K562 (cell line): ENCODE data around the gene RHOF. TPM values are rescaled to one million over a fixed set of nuclear protein-coding genes. Genes with fewer than 3 reads are reported as not detected.

Source experiments
- ATF1 ChIP-seq, 2 experiments: fragments of 450-650 bp in 1 of 2; IDR thresholded peaks; 2 replicates each; pipeline ENCODE4 v1.6.1; 2016; ENCODE audit warnings: missing compliant biosample characterization in 1 of 2, missing genetic modification characterization in 1 of 2
- CHD2 ChIP-seq: IDR thresholded peaks from 2 replicates; pipeline ENCODE4 v1.6.1; 2011; ENCODE audit warnings: low read depth, low read length
- ETS2 ChIP-seq: IDR thresholded peaks from 2 replicates; pipeline ENCODE4 v1.6.1; 2016; ENCODE audit warnings: borderline replicate concordance, missing genetic modification characterization, mild to moderate bottlenecking, moderate library complexity, missing compliant biosample characterization; ENCODE audit not compliant: poor library complexity, severe bottlenecking
- KAT7 ChIP-seq: sonication (generic); formaldehyde crosslinking; IDR thresholded peaks from 2 replicates; pipeline ENCODE4 v1.8.0; 2022; ENCODE audit warnings: missing genetic modification reagents, mild to moderate bottlenecking, borderline replicate concordance
- LARP7 ChIP-seq: fragments of 450-650 bp; IDR thresholded peaks from 2 replicates; pipeline ENCODE4 v1.6.1; 2016
- LCOR ChIP-seq: sonication (generic); formaldehyde crosslinking; IDR thresholded peaks from 2 replicates; pipeline ENCODE4 v1.8.0; 2022; ENCODE audit warnings: mild to moderate bottlenecking, missing genetic modification reagents
- MCM5 ChIP-seq: fragments of 450-650 bp; IDR thresholded peaks from 2 replicates; pipeline ENCODE4 v1.6.1; 2016; ENCODE audit warnings: low read depth
- NCOA1 ChIP-seq: fragments of 450-650 bp; IDR thresholded peaks from 2 replicates; pipeline ENCODE4 v1.6.1; 2016; ENCODE audit warnings: low read depth
- NUFIP1 ChIP-seq: fragments of 450-650 bp; IDR thresholded peaks from 2 replicates; pipeline ENCODE4 v1.6.1; 2018; ENCODE audit not compliant: partially characterized antibody
- RAD51 ChIP-seq: fragments of 450-650 bp; IDR thresholded peaks from 2 replicates; pipeline ENCODE4 v1.7.1; 2016; ENCODE audit warnings: low read depth, mild to moderate bottlenecking, borderline replicate concordance
- RFX7 ChIP-seq: fragments of 250-450 bp; sonication (Bioruptor Pico); IDR thresholded peaks from 2 replicates; pipeline ENCODE4 v1.5.1; 2021; ENCODE audit warnings: mild to moderate bottlenecking
- SP2 ChIP-seq: IDR thresholded peaks from 2 replicates; pipeline ENCODE4 v1.6.1; 2011; ENCODE audit warnings: mild to moderate bottlenecking, low read depth, low read length, moderate library complexity; ENCODE audit not compliant: poor library complexity, severe bottlenecking; ENCODE audit errors: extremely low read depth
- TEAD4 ChIP-seq, 2 experiments: sonication (generic) in 1 of 2; formaldehyde crosslinking in 1 of 2; IDR thresholded peaks; 2 replicates each; pipeline versions ENCODE4 v1.6.1 to v1.8.0; 2012 to 2022; ENCODE audit warnings: borderline replicate concordance in 1 of 2, inconsistent platforms in 1 of 2, low read length in 1 of 2, mild to moderate bottlenecking in 1 of 2, missing genetic modification reagents in 1 of 2
- TGIF2 ChIP-seq: sonication (generic); formaldehyde crosslinking; IDR thresholded peaks from 2 replicates; pipeline ENCODE4 v1.8.1; 2022; ENCODE audit warnings: mild to moderate bottlenecking, missing genetic modification reagents, moderate library complexity
- TRIM28 ChIP-seq: fragments of 450-650 bp; IDR thresholded peaks from 2 replicates; pipeline ENCODE4 v1.6.1; 2017
- TSC22D4 ChIP-seq: fragments of 450-650 bp; IDR thresholded peaks from 2 replicates; pipeline ENCODE4 v1.6.1; 2016; ENCODE audit warnings: missing genetic modification characterization, missing biosample characterization, control low read depth
- ZNF384 ChIP-seq: IDR thresholded peaks from 2 replicates; pipeline ENCODE4 v1.6.1; 2012; ENCODE audit warnings: low read depth, low read length, improper control_type of control experiment
- polyA plus RNA-seq, 8 experiments: library from polyadenylated mRNA; depleted of rRNA in 4 of 8; stranded (reverse) in 5 of 8; unstranded in 3 of 8; fragments of >200 nt; fragmentation: Nextera tagmentation in 2 of 8; fragmentation: Illumina TruSeq in 1 of 8; extraction: Ambion mirVana in 2 of 8; extraction: Trizol in 1 of 8; gene quantifications; 2 replicates each; pipeline versions ENCODE4 v1.2.1 to v1.2.3, GENCODE V29; 2011 to 2014; ENCODE audit warnings: inconsistent platforms in 1 of 8, missing spikeins in 1 of 8
- total RNA-seq, 7 experiments: library from RNA; depleted of rRNA in 6 of 7; stranded (reverse); fragments of >200 nt in 6 of 7; fragmentation: Illumina TruSeq in 2 of 7; extraction: Trizol in 2 of 7; gene quantifications; 2 replicates each; pipeline versions ENCODE4 v1.2.1 to v1.2.3, GENCODE V29; 2011 to 2021; ENCODE audit warnings: low replicate concordance in 1 of 7
- TF ChIP-seq, protein P1 (sequence below): sonication (generic); formaldehyde crosslinking; IDR thresholded peaks from 2 replicates; pipeline ENCODE4 v1.9.0; 2022; ENCODE audit warnings: mild to moderate bottlenecking, missing genetic modification reagents
- TF ChIP-seq, protein P2 (sequence below): fragments of 450-650 bp; IDR thresholded peaks from 2 replicates; pipeline ENCODE4 v1.6.1; 2017; ENCODE audit warnings: mild to moderate bottlenecking, moderate library complexity
- TF ChIP-seq, protein P3 (sequence below): fragments of 250-450 bp; sonication (Bioruptor Pico); IDR thresholded peaks from 2 replicates; pipeline ENCODE4 v1.8.0; 2022; ENCODE audit warnings: moderate library complexity, mild to moderate bottlenecking, inconsistent platforms
- TF ChIP-seq, protein P4 (sequence below): fragments of 250-450 bp; sonication (Bioruptor Pico); IDR thresholded peaks from 2 replicates; pipeline ENCODE4 v1.5.0; 2021; ENCODE audit warnings: mild to moderate bottlenecking, borderline replicate concordance

RHOF gene
- total and polyA plus RNA-seq, 9 of the 15 experiments (the other 6 are each of a cell fraction or from before 2014, with no cell fraction given), result 0.13 to 10.1 (median 4.0) TPM

DNA sequence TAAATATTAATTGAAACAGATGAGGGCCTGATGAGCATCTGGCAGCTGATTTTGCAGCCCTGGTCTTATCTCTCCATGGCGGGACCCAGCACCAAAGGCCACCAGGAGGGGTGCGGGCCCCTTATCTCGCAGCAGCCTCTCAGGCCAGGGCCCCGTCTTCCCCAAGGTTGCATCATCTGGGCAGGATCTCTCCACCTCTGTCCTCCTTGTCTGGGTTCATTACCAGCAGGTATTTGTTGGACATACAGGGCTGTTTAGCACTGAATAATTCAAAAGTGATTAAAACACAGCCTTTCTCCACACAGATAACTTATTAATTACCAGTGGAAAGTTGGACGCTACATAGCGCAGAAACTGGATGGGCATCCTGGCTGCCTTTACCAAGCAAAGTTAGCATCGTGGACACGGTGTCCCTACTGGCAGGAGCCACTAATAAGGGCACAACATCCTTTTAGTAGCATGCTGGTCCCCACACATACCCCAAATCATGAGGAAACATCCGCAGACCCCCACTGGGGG is 55.1 kb downstream of the RHOF start (continued):
- TF ChIP-seq NCOA1 (peak; percentile 73), ATF1 (CRISPR knock-in tag; IDR thresholded peaks at IDR 0.05) (no peak), ATF1 (tag; IDR thresholded peaks at IDR 0.05) (peak; percentile 62; the same call in 1 of the 2 replicates), ZNF384 (0 out of 2 replicates have a peak, but pooled peaks have one; percentile 3), CHD2 (no peak), TGIF2 (CRISPR knock-in tag) (no peak), RAD51 (peak; percentile 11; the same call in 1 of the 2 replicates), MCM5 (no peak), TEAD4 (IDR thresholded peaks at IDR 0.05; ENCODE audit: low read length) (peak; percentile 96), TEAD4 (CRISPR knock-in tag; IDR thresholded peaks at IDR 0.05; ENCODE audit: borderline replicate concordance) (no peak), TRIM28 (no peak), SP2 (no peak), LARP7 (no peak), TSC22D4 (no peak), ETS2 (tag) (no peak), KAT7 (CRISPR knock-in tag) (no peak), RFX7 (CRISPR knock-in tag) (no peak), NUFIP1 (no peak), LCOR (CRISPR knock-in tag) (peak; percentile 46; the same call in 1 of the 2 replicates)
- TF ChIP-seq, protein P1, sequence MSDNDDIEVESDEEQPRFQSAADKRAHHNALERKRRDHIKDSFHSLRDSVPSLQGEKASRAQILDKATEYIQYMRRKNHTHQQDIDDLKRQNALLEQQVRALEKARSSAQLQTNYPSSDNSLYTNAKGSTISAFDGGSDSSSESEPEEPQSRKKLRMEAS (CRISPR knock-in tag), result no peak
- TF ChIP-seq, protein P2, sequence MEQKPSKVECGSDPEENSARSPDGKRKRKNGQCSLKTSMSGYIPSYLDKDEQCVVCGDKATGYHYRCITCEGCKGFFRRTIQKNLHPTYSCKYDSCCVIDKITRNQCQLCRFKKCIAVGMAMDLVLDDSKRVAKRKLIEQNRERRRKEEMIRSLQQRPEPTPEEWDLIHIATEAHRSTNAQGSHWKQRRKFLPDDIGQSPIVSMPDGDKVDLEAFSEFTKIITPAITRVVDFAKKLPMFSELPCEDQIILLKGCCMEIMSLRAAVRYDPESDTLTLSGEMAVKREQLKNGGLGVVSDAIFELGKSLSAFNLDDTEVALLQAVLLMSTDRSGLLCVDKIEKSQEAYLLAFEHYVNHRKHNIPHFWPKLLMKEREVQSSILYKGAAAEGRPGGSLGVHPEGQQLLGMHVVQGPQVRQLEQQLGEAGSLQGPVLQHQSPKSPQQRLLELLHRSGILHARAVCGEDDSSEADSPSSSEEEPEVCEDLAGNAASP, result no peak
- TF ChIP-seq, protein P3, sequence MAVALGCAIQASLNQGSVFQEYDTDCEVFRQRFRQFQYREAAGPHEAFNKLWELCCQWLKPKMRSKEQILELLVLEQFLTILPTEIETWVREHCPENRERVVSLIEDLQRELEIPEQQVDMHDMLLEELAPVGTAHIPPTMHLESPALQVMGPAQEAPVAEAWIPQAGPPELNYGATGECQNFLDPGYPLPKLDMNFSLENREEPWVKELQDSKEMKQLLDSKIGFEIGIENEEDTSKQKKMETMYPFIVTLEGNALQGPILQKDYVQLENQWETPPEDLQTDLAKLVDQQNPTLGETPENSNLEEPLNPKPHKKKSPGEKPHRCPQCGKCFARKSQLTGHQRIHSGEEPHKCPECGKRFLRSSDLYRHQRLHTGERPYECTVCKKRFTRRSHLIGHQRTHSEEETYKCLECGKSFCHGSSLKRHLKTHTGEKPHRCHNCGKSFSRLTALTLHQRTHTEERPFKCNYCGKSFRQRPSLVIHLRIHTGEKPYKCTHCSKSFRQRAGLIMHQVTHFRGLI, result no peak; the same call in 1 of the 2 replicates
- TF ChIP-seq, protein P4, sequence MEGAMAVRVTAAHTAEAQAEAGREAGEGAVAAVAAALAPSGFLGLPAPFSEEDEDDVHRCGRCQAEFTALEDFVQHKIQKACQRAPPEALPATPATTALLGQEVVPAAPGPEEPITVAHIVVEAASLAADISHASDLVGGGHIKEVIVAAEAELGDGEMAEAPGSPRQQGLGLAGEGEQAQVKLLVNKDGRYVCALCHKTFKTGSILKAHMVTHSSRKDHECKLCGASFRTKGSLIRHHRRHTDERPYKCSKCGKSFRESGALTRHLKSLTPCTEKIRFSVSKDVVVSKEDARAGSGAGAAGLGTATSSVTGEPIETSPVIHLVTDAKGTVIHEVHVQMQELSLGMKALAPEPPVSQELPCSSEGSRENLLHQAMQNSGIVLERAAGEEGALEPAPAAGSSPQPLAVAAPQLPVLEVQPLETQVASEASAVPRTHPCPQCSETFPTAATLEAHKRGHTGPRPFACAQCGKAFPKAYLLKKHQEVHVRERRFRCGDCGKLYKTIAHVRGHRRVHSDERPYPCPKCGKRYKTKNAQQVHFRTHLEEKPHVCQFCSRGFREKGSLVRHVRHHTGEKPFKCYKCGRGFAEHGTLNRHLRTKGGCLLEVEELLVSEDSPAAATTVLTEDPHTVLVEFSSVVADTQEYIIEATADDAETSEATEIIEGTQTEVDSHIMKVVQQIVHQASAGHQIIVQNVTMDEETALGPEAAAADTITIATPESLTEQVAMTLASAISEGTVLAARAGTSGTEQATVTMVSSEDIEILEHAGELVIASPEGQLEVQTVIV (CRISPR knock-in tag), result no peak
